ENCODE measurements around the gene MLKL. TPM values are rescaled to one million over a fixed set of nuclear protein-coding genes. Genes with fewer than 3 reads are reported as not detected.

The MLKL gene
- total RNA-seq, 4 donors from 2014 or later: 18.4 to 47.9 (median 31.9) TPM

DNA sequence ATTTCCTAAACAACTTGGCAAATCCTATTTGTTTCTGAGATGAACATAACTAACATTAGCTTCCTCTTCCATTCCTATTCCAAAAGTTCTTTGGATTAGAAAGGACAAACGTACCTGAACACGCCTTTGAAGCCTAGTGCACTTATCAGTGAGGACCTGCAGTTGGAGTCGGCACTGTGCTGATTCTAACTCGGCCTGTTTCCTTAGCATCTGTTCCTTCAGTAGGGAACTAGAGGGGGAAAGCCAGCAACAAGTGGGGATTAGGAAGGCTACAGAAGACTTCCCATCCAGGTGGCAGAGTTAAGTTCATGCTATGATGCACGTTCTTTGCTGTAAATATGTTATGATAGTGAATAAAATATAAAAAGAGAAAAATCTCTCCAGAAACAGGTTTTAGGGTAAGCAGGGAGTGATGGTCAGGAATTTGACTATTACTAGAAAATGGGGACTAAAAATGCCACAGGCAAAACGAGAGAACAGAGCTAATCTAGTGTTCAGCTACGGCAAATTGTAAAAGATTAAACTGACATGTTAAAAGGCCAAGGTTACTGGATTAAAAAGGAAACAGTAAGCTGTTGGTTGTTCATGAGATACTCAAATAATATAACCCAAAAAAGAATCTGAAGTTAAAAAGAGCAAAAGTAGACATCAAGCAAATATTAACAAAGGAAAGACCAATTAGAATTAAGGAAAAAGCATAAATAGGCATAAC is 62.8 kb downstream of the MLKL start:
- TF ChIP-seq, protein P1, sequence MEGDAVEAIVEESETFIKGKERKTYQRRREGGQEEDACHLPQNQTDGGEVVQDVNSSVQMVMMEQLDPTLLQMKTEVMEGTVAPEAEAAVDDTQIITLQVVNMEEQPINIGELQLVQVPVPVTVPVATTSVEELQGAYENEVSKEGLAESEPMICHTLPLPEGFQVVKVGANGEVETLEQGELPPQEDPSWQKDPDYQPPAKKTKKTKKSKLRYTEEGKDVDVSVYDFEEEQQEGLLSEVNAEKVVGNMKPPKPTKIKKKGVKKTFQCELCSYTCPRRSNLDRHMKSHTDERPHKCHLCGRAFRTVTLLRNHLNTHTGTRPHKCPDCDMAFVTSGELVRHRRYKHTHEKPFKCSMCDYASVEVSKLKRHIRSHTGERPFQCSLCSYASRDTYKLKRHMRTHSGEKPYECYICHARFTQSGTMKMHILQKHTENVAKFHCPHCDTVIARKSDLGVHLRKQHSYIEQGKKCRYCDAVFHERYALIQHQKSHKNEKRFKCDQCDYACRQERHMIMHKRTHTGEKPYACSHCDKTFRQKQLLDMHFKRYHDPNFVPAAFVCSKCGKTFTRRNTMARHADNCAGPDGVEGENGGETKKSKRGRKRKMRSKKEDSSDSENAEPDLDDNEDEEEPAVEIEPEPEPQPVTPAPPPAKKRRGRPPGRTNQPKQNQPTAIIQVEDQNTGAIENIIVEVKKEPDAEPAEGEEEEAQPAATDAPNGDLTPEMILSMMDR (IDR thresholded peaks at IDR 0.05): no peak
- DNase-seq (ENCODE audit: low spot score) (no peak), ATAC-seq (ENCODE audit: low FRiP score) (no peak)

DNA sequence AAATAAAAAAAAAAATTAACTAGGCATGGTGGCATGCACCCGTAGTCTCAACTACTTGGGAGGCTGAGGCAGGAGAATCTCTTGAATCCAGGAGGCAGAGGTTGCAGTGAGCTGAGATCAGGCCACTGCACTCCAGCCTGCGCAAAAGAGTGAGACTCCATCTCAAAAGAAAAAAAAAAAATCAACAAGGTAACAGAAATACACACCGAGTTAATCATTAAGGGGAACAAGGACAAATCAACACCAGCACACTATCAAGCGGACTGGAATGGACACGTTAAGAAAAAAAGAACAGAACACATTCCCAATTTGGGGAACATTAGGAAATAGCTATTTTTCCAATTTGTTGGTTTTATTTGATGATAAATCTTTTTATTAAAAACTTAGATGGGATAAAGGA is 65.4 kb downstream of the MLKL start:
- no peak for ATAC-seq (ENCODE audit: low FRiP score)
- TF ChIP-seq, protein P1 (IDR thresholded peaks at IDR 0.05): no peak
- DNase-seq (ENCODE audit: low spot score): no peak

DNA sequence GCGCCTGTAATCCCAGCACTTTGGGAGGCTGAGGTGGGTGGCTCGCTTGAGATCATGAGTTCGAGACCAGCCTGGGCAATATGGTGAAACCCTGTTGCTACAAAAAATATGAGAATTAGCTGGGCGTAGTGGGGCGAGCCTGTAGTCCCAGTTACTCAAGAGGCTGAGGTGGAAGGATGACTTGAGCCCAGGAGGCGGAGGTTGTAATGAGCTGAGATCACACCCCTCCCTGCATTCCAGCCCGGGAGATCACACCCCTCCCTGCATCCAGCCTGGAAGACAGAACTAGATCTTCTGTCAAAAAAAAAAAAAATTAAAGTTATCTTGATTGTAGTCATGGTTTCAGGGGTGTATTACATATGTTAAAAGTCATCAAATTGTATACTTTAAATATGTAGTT is 67.0 kb downstream of the MLKL start:
- DNase-seq (ENCODE audit: low spot score) (no peak), ATAC-seq (ENCODE audit: low FRiP score) (no peak)
- TF ChIP-seq, protein P1 (IDR thresholded peaks at IDR 0.05): no peak

DNA sequence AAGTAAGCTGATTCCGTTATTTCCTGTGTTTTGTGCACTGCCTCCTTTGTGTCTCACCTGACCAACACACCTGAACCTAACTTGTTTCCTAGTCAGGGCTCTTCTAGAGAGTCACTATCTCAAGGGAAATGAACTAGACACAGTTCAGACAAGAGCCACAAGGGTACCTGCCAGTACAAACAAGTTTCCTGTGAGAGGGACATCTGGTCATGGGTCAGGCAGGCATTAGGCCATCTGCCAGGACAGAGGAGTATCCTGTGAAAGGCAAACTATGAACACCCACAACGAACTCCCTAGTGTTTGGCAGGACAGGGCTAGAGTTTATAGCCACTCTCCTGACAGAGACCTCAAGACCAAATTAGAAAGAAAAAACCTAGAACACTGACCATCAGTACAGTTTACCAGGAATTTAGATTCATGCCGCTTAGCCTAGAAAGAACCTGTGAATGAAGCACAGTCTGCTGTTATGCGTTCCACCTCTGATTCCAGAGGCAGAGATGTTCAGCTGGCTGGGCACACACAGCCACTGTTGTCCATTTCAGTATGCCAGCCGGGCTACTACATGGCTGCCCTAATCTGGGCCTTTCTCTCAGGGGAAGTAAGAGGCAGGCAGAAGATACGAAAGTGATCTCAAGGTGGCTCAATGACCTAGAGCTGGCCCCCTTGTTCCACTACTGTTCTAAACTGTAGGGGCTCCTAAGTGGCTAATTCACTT is 73.0 kb downstream of the MLKL start:
- DNase-seq (ENCODE audit: low spot score): no peak
- TF ChIP-seq, protein P1 (IDR thresholded peaks at IDR 0.05): no peak
- no peak for ATAC-seq (ENCODE audit: low FRiP score)

DNA sequence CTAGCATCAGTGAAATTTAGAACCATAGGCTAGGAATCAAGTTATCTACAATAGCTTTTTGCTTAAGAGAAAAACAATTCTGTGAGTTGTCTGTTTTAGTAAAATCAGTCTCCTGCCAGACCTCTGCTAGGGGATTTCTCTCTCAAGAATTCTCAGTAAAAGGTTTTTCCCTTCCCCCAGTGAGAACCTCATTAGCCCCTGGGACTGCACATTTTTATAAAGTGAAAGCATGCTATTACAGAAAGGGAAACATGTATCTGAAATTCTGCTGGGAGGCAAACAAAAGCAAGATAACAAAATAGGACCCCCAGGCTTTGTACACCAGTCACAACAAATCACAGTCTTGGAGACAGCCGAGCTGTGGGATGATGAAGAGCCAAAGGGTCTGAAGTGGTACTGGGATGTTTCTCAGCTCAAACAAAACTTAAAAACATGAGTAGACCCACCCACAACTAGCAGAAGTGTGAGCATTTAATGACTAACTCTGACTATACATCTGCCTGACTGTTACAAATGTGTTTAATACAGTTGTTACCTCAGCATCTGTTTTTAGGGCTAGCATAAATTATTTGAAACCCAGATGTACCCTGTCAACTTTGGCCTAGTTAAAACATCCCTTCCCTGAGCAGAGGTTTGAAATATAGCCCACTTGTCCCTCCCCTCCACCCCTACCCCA is 73.8 kb downstream of the MLKL start:
- ATAC-seq (ENCODE audit: low FRiP score) (no peak), DNase-seq (ENCODE audit: low spot score) (no peak)
- TF ChIP-seq, protein P1 (IDR thresholded peaks at IDR 0.05): no peak

DNA sequence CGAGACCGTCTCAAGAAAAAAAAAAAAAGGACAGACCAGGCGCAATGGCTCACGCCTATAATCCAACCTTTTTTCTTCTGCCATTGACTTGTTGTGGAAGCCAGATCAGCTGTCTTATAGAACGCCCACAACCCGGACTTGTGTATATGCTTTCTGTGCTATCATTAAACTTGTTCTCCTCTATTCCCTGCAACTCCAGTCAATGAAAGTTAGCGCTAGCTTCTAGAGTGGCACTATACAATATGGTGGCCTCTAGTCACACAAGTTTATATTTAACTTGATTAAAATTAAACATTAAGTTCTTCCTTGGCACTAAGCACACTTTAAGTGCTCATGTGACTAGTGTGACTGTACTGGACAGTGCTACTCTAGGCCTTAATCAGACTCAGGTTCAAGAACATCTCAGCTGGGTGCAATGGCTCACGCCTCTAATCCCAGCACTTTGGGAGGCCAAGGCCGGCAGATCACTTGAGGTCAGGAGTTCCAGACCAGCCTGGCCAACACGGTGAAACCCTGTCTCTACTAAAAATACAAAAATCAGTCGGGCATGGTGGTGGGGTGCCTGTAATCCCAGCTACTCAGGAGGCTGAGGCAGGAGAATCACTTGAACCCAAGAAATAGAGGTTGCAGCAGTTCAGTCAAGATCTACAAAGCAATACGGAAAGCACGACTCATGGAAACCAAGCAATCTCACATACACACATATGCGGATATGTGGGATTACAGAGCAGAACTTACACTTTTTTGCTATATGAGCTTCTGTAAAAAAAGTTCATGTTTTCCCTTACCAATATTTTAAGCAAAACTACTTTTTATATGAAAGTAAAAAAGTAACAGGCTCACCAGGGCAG is 74.9 kb downstream of the MLKL start:
- ATAC-seq (ENCODE audit: low FRiP score) (no peak), DNase-seq (ENCODE audit: low spot score) (no peak)

More for the DNA sequence above, 74.9 kb downstream of the MLKL start:
- TF ChIP-seq, protein P1 (IDR thresholded peaks at IDR 0.05): no peak

All from omental fat pad (tissue), 4 donors.